Activated CD4-positive, CD25-positive, alpha-beta regulatory T cell (primary cell): Measurements from ENCODE around the gene KLHL29.
"Not testable (repeated sequence)": the region's sequence is repeated elsewhere in the genome, so short reads cannot be mapped to it uniquely, and the experiment has no call there.

Experiments used
- DNase-seq, 4 experiments: peaks; one replicate each; lab custom pipeline; 2025; lab: John Stamatoyannopoulos, UW

Gene KLHL29

DNA sequence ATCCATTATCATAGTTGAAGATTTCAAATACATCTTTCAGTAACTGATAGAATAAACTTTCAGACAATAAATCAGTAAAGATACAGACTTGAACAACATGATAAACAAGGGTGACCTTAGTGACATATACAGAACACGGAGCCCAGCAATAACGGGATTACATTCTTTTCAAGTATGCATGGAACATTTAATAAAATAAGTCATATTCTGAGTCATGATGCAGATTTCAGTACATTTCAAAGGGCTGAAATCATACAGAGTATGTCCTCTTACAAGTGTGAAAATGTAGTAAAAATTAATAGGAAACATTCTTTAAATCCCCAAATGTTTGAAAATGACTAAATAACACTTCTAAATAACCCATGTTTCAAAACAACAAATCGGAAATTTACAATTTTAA, 17.2 kb upstream of the KLHL29 start:
- DNase-seq = no peak

GRCh38 chr2:23373666-23374065, 11.3 kb upstream of the KLHL29 start:
- DNase-seq = no peak

GRCh38 chr2:23375448-23375847, 9.5 kb upstream of the KLHL29 start:
- no peak for DNase-seq

- DNase-seq = no peak
These were observed 8.9 kb upstream of the KLHL29 start for GRCh38 chr2:23376075-23376474.

GRCh38 chr2:23376972-23377371, 8.0 kb upstream of the KLHL29 start:
- no peak for DNase-seq

DNA sequence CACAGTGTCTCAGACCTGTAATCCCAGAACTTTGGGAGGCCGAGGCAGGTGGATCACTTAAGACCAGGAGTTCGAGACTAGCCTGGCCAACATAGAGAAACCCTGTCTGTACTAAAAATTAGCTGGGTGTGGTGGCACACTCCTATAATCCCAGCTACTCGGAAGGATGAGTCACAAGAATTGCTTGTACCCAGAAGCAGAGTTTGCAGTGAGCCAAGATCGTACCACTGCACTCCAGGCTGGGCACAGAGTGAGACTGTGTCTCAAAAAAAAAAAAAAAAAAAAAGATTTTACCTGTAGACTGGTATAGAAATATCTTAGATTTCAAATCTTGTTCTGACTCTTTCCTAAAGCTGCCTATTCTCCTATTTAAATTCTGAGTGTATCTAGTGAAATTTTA, 7.2 kb upstream of the KLHL29 start:
- DNase-seq = no peak

- no peak for DNase-seq
These were observed 6.5 kb upstream of the KLHL29 start for GRCh38 chr2:23378496-23378895.

GRCh38 chr2:23379220-23379695, 5.7 kb upstream of the KLHL29 start:
- no peak for DNase-seq

- DNase-seq = no peak
These were observed 4.4 kb upstream of the KLHL29 start for GRCh38 chr2:23380562-23381065.

- DNase-seq = no peak
These were observed 3.9 kb upstream of the KLHL29 start for GRCh38 chr2:23381084-23381483.

- DNase-seq = no peak
These were observed 3.5 kb upstream of the KLHL29 start for GRCh38 chr2:23381485-23381884.

DNA sequence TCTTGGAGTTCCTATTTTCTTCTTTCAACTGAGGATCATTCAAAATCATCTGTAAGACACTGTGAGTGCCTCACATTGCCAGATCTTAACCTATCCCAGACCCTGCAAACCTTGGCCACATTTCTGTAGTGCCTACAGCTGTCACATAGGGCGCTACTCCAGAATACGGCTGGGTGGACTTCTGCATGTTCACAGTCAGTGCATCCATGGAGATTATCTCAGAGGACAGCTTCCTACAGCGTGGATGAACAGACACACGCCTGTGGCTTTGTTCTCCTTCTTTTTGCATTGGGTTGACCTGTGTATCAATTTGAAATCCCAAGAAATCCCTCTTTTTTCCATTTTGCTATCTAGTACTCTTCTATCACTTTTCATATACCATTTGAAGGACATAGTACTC, 1.9 kb upstream of the KLHL29 start:
- no peak for DNase-seq

- no peak for DNase-seq
These were observed 370 bp downstream of the KLHL29 start for GRCh38 chr2:23385351-23385747.

- no peak for DNase-seq
These were observed 864 bp downstream of the KLHL29 start for GRCh38 chr2:23385748-23386338.

GRCh38 chr2:23386339-23387220, 1.6 kb downstream of the KLHL29 start:
- DNase-seq = no peak

GRCh38 chr2:23387221-23387550, 2.2 kb downstream of the KLHL29 start:
- DNase-seq = no peak

DNA sequence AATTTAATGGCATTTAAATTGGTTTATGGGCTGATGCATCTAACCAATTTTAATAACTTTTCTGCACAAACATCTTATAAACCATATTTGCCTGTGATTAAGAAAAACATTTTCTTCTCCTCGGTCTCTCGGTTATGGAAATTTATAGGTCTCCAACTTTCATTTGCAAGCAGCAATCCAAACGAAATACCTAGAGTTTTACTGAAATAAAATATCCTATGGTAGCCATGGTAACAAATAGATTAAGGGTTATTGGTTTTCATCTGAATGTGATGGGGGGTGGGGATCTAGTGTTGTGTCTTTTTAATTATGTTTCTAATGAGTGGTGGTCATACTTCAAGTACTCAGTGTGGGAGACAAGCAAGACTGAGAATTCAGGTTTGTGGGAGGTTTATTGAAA, 2.9 kb downstream of the KLHL29 start:
- DNase-seq = no peak

- DNase-seq = no peak
These were observed 3.3 kb downstream of the KLHL29 start for GRCh38 chr2:23388294-23388693.

- no peak for DNase-seq
These were observed 4.0 kb downstream of the KLHL29 start for GRCh38 chr2:23388756-23389514.

GRCh38 chr2:23390152-23390551, 5.2 kb downstream of the KLHL29 start:
- DNase-seq = no peak

DNA sequence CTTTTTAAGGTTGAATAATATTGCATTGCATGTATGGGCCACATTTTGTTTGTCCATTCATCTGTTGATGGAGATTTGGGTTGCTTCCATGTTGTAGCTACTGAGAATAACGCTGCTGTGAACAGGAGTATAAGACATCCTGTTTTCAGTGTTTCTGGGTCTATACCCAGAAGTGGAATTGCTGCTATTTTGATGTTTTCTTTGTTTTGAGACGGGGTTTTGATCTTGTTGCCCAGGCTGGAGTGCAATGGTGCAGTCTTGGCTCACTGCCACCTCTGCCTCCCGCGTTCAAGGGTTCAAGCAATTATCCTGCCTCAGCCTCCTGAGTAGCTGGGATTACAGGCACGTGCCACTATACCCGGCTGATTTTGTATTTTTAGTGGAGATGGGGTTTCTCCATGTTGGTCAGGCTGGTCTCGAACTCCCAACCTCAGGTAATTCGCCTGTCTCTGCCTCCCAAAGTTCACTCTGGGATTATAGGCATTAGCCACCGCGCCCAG, 6.3 kb downstream of the KLHL29 start:
- not testable (repeated sequence) for DNase-seq

GRCh38 chr2:23393722-23394121, 8.7 kb downstream of the KLHL29 start:
- DNase-seq = no peak

- DNase-seq = no peak
These were observed 9.7 kb downstream of the KLHL29 start for GRCh38 chr2:23394700-23395099.
